GM21529 (cell line): Measurements from ENCODE around the gene MYO1E.
"Not testable (repeated sequence)": the region's sequence is repeated elsewhere in the genome, so short reads cannot be mapped to it uniquely, and the experiment has no call there.

Experiments
- ATAC-seq: cut with Tn5 transposase; IDR thresholded peaks from one replicate; pipeline ENCODE4 v1.9.1; 2021; ENCODE audit not compliant: unreplicated experiment

Gene MYO1E

GRCh38 chr15:59352189-59352588 lies 20.5 kb downstream of the MYO1E start:
- no peak for ATAC-seq

- ATAC-seq, result no peak
These were observed 22.3 kb downstream of the MYO1E start for GRCh38 chr15:59350421-59350732.

GRCh38 chr15:59349680-59350420 lies 22.8 kb downstream of the MYO1E start:
- peak; percentile 47 for ATAC-seq

GRCh38 chr15:59347915-59348314 lies 24.8 kb downstream of the MYO1E start:
- no peak for ATAC-seq

GRCh38 chr15:59346951-59347350 lies 25.7 kb downstream of the MYO1E start:
- no peak for ATAC-seq

GRCh38 chr15:59345326-59345725 lies 27.3 kb downstream of the MYO1E start:
- no peak for ATAC-seq

- no peak for ATAC-seq
These were observed 28.4 kb downstream of the MYO1E start for GRCh38 chr15:59344311-59344710.

- no peak for ATAC-seq
These were observed 32.3 kb downstream of the MYO1E start for GRCh38 chr15:59340325-59340724.

- ATAC-seq, result no peak
These were observed 33.4 kb downstream of the MYO1E start for GRCh38 chr15:59339252-59339672.

GRCh38 chr15:59338414-59338813 lies 34.3 kb downstream of the MYO1E start:
- ATAC-seq, result no peak

GRCh38 chr15:59336725-59337124 lies 35.9 kb downstream of the MYO1E start:
- not testable (repeated sequence) for ATAC-seq

- no peak for ATAC-seq
These were observed 37.4 kb downstream of the MYO1E start for GRCh38 chr15:59335207-59335786.

- ATAC-seq, result no peak
These were observed 38.6 kb downstream of the MYO1E start for GRCh38 chr15:59334076-59334415.

GRCh38 chr15:59333401-59334075 lies 39.1 kb downstream of the MYO1E start:
- ATAC-seq, result no peak

GRCh38 chr15:59332009-59332408 lies 40.7 kb downstream of the MYO1E start:
- no peak for ATAC-seq

GRCh38 chr15:59330649-59331048 lies 42.0 kb downstream of the MYO1E start:
- ATAC-seq, result no peak

- no peak for ATAC-seq
These were observed 42.9 kb downstream of the MYO1E start for GRCh38 chr15:59329570-59330350.

- ATAC-seq, result no peak
These were observed 43.6 kb downstream of the MYO1E start for GRCh38 chr15:59329091-59329490.

GRCh38 chr15:59327942-59328341 lies 44.7 kb downstream of the MYO1E start:
- ATAC-seq, result peak; percentile 66

GRCh38 chr15:59326856-59327255 lies 45.8 kb downstream of the MYO1E start:
- ATAC-seq, result no peak

- ATAC-seq, result no peak
These were observed 50.5 kb downstream of the MYO1E start for GRCh38 chr15:59322056-59322759.
